ENCODE results near the gene SLC35D1.

SLC35D1 gene

GRCh38 chr1:67044631-67045270, 9.2 kb downstream of the SLC35D1 start:
- no peak for DNase-seq (ENCODE audit: low read depth)

- no peak for DNase-seq (ENCODE audit: low read depth)
Observed at GRCh38 chr1:67043366-67043765, 10.6 kb downstream of the SLC35D1 start.

- DNase-seq (ENCODE audit: low read depth) = no peak
Observed at GRCh38 chr1:67041841-67042503, 12.0 kb downstream of the SLC35D1 start.

- DNase-seq (ENCODE audit: low read depth) = no peak
Observed at GRCh38 chr1:67040405-67040804, 13.5 kb downstream of the SLC35D1 start.

- no peak for DNase-seq (ENCODE audit: low read depth)
Observed at GRCh38 chr1:67031859-67032247, 22.1 kb downstream of the SLC35D1 start.

GRCh38 chr1:67031121-67031858, 22.7 kb downstream of the SLC35D1 start:
- DNase-seq (ENCODE audit: low read depth) = no peak

- no peak for DNase-seq (ENCODE audit: low read depth)
Observed at GRCh38 chr1:67029472-67029871, 24.5 kb downstream of the SLC35D1 start.

- DNase-seq (ENCODE audit: low read depth) = no peak
Observed at GRCh38 chr1:67020765-67021164, 33.2 kb downstream of the SLC35D1 start.

- no peak for DNase-seq (ENCODE audit: low read depth)
Observed at GRCh38 chr1:67020304-67020703, 33.6 kb downstream of the SLC35D1 start.

- DNase-seq (ENCODE audit: low read depth) = peak; percentile 49
Observed at GRCh38 chr1:67019600-67020136, 34.3 kb downstream of the SLC35D1 start.

- DNase-seq (ENCODE audit: low read depth) = no peak
Observed at GRCh38 chr1:67019121-67019520, 34.8 kb downstream of the SLC35D1 start.

- DNase-seq (ENCODE audit: low read depth) = no peak
Observed at GRCh38 chr1:67018574-67018973, 35.4 kb downstream of the SLC35D1 start.

- no peak for DNase-seq (ENCODE audit: low read depth)
Observed at GRCh38 chr1:67013573-67013972, 40.4 kb downstream of the SLC35D1 start.

- no peak for DNase-seq (ENCODE audit: low read depth)
Observed at GRCh38 chr1:67009792-67010191, 44.2 kb downstream of the SLC35D1 start.

- DNase-seq (ENCODE audit: low read depth) = no peak
Observed at GRCh38 chr1:67005068-67005467, 48.9 kb downstream of the SLC35D1 start.

- no peak for DNase-seq (ENCODE audit: low read depth)
Observed at GRCh38 chr1:67004176-67004575, 49.8 kb downstream of the SLC35D1 start.

GRCh38 chr1:67001682-67002425, 52.1 kb downstream of the SLC35D1 start:
- no peak for DNase-seq (ENCODE audit: low read depth)

- no peak for DNase-seq (ENCODE audit: low read depth)
Observed at GRCh38 chr1:66999640-67000400, 54.1 kb downstream of the SLC35D1 start.

GRCh38 chr1:66998972-66999371, 55.0 kb downstream of the SLC35D1 start:
- no peak for DNase-seq (ENCODE audit: low read depth)

GRCh38 chr1:66996018-66996682, 57.8 kb downstream of the SLC35D1 start:
- DNase-seq (ENCODE audit: low read depth) = no peak

- no peak for DNase-seq (ENCODE audit: low read depth)
Observed at GRCh38 chr1:66993076-66993475, 60.9 kb downstream of the SLC35D1 start.
